ENCODE measurements around the gene EN2. TPM values are rescaled to one million over a fixed set of nuclear protein-coding genes. Genes with fewer than 3 reads are reported as not detected.
A peak's percentile ranks its signal among the peaks of the same experiment; 100 is the strongest.

EN2 gene
- total and polyA plus RNA-seq, 2 experiments from 2014 or later: 0.24 TPM; not detected in 1

- Histone ChIP-seq H3K4me1 (ENCODE audit: insufficient read depth) (no peaks in the 10 kb centered on the region), H3K9me2 (replicated peaks; ENCODE audit: insufficient read depth) (no peaks in the 10 kb centered on the region), H3K4me3 (no peak overlapping the region), H3K27me3 (peaks cover 95% of the 10 kb centered on the region), H3K27ac (no peak overlapping the region), H3K79me2 (no peaks in the 10 kb centered on the region), H3K36me3 (replicated peaks; ENCODE audit: insufficient read depth, low read depth) (no peaks in the 10 kb centered on the region), H3K4me2 (no peak overlapping the region), H4K20me1 (ENCODE audit: insufficient read depth, poor library complexity, severe bottlenecking) (no peaks in the 10 kb centered on the region), H2AFZ (no peak overlapping the region), H3K9me3 (ENCODE audit: low read depth) (no peaks in the 10 kb centered on the region)
- 4% methylated on average over 6 of the region's 6 CpGs for WGBS (ENCODE audit: low lambda C conversion rate, missing lambda C conversion rate)
- DNase-seq (ENCODE audit: low spot score): no peak
- TF ChIP-seq EZH2 (IDR thresholded peaks at IDR 0.05; ENCODE audit: borderline replicate concordance) (no peak), EZH2phosphoT487 (IDR thresholded peaks at IDR 0.05; ENCODE audit: low read depth, severe bottlenecking, unreplicated experiment) (peak; percentile 27)
Measured at GRCh38 chr7:155510975-155511701, 53.2 kb downstream of the EN2 start.

- 19% methylated on average over 5 of the region's 5 CpGs for WGBS (ENCODE audit: low lambda C conversion rate, missing lambda C conversion rate)
- Histone ChIP-seq H3K9me2 (replicated peaks; ENCODE audit: insufficient read depth) (no peaks in the 10 kb centered on the region), H3K9me3 (ENCODE audit: low read depth) (no peaks in the 10 kb centered on the region), H3K79me2 (no peaks in the 10 kb centered on the region), H3K36me3 (replicated peaks; ENCODE audit: insufficient read depth, low read depth) (no peaks in the 10 kb centered on the region), H3K4me1 (ENCODE audit: insufficient read depth) (no peaks in the 10 kb centered on the region), H4K20me1 (ENCODE audit: insufficient read depth, poor library complexity, severe bottlenecking) (no peaks in the 10 kb centered on the region), H3K4me3 (no peak overlapping the region), H3K27ac (no peak overlapping the region), H3K27me3 (peaks cover 95% of the 10 kb centered on the region), H3K4me2 (no peak overlapping the region), H2AFZ (no peak overlapping the region)
- TF ChIP-seq EZH2phosphoT487 (IDR thresholded peaks at IDR 0.05; ENCODE audit: low read depth, severe bottlenecking, unreplicated experiment): no peak
- TF ChIP-seq CTCF (IDR thresholded peaks at IDR 0.05; ENCODE audit: poor library complexity): no peak
- no peak for TF ChIP-seq EZH2 (IDR thresholded peaks at IDR 0.05; ENCODE audit: borderline replicate concordance)
- no peak for DNase-seq (ENCODE audit: low spot score)
Measured at GRCh38 chr7:155511702-155511996, 53.7 kb downstream of the EN2 start.

GRCh38 chr7:155512246-155512887, 54.4 kb downstream of the EN2 start:
- Histone ChIP-seq H3K4me1 (ENCODE audit: insufficient read depth) (no peaks in the 10 kb centered on the region), H3K9me2 (replicated peaks; ENCODE audit: insufficient read depth) (no peaks in the 10 kb centered on the region), H3K79me2 (no peaks in the 10 kb centered on the region), H3K9me3 (ENCODE audit: low read depth) (no peaks in the 10 kb centered on the region), H2AFZ (no peak overlapping the region), H3K27me3 (peaks cover 95% of the 10 kb centered on the region), H3K4me3 (no peak overlapping the region), H3K27ac (no peak overlapping the region), H4K20me1 (ENCODE audit: insufficient read depth, poor library complexity, severe bottlenecking) (no peaks in the 10 kb centered on the region), H3K36me3 (replicated peaks; ENCODE audit: insufficient read depth, low read depth) (no peaks in the 10 kb centered on the region), H3K4me2 (no peak overlapping the region)
- no peak for DNase-seq (ENCODE audit: low spot score)
- 45% methylated on average over 4 of the region's 4 CpGs for WGBS (ENCODE audit: low lambda C conversion rate, missing lambda C conversion rate)
- TF ChIP-seq CTCF (IDR thresholded peaks at IDR 0.05; ENCODE audit: poor library complexity) (no peak), EZH2 (IDR thresholded peaks at IDR 0.05; ENCODE audit: borderline replicate concordance) (no peak), EZH2phosphoT487 (IDR thresholded peaks at IDR 0.05; ENCODE audit: low read depth, severe bottlenecking, unreplicated experiment) (no peak)

GRCh38 chr7:155513543-155514285, 55.8 kb downstream of the EN2 start:
- Histone ChIP-seq H3K79me2 (no peaks in the 10 kb centered on the region), H3K9me3 (ENCODE audit: low read depth) (no peaks in the 10 kb centered on the region), H3K4me2 (no peak overlapping the region), H3K36me3 (replicated peaks; ENCODE audit: insufficient read depth, low read depth) (no peaks in the 10 kb centered on the region), H4K20me1 (ENCODE audit: insufficient read depth, poor library complexity, severe bottlenecking) (no peaks in the 10 kb centered on the region), H3K27ac (no peak overlapping the region), H2AFZ (no peak overlapping the region), H3K9me2 (replicated peaks; ENCODE audit: insufficient read depth) (no peaks in the 10 kb centered on the region), H3K4me3 (no peak overlapping the region), H3K4me1 (ENCODE audit: insufficient read depth) (no peaks in the 10 kb centered on the region), H3K27me3 (peaks cover 95% of the 10 kb centered on the region)
- DNase-seq (ENCODE audit: low spot score): no peak
- TF ChIP-seq EZH2phosphoT487 (IDR thresholded peaks at IDR 0.05; ENCODE audit: low read depth, severe bottlenecking, unreplicated experiment) (no peak), EZH2 (IDR thresholded peaks at IDR 0.05; ENCODE audit: borderline replicate concordance) (no peak), CTCF (IDR thresholded peaks at IDR 0.05; ENCODE audit: poor library complexity) (no peak)
- WGBS (ENCODE audit: low lambda C conversion rate, missing lambda C conversion rate): 67% methylated on average over 13 of the region's 13 CpGs

Data from hepatocyte (in vitro differentiated cells).